ENCODE data around the gene IGSF9.

The IGSF9 gene

DNA sequence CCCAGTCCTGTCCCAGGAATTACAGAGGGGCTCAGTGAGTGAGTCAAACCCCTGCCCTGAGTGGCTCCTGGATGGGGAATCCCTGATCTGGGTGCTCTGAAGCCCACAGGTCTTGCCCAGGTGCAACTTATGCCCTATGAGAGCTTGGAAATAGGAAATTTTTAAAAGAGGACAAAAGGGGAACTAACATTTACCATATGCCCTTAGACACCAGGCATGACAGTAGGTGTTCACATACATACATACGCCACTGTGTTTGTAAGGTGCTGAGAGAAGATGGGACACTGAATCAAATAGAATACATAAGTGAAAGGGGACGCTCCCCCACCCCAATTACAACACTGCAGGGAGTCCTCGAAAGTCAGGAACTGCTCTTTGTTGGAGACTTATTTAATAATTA lies 46.9 kb downstream of the IGSF9 start:
- no peak for DNase-seq (ENCODE audit: low read depth, low spot score)

DNA sequence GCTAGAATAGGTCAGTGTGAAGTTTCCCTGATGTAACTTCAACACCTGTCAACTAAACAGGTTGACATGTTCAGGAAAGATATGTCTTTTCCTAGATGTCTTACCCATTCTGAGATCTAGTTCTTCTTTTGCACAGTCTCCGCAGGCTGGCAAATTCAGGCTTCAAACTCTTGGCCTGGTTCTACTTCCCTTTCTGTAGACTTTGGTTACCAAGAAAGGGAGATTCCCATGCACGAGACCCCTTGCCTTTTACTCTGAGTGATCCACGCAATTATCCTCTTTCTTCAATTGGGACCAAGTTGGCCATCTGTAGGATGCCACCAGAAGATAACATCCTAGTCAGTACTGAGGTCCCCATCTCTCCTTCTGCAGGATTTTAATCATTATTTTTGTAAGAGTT lies 47.5 kb downstream of the IGSF9 start:
- DNase-seq (ENCODE audit: low read depth, low spot score), result no peak

DNA sequence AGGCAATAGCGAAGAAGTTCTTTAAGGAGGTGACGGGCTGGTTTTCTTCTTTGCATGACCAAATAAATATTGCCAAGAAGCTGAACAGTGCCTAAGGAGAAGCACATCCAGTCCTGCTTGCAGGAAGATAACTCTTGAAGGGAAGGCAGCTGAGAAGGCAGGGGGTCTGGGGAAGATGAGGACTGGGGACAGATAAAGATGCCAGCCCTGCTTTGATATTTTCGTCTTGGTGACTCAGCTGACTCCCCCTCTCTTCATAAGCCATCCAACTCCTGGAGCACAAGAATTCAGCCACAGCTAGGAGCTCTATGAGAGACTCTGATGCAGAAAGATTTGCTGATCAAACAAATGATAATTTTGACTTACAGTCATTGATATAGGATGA lies 48.9 kb downstream of the IGSF9 start:
- no peak for DNase-seq (ENCODE audit: low read depth, low spot score)

DNA sequence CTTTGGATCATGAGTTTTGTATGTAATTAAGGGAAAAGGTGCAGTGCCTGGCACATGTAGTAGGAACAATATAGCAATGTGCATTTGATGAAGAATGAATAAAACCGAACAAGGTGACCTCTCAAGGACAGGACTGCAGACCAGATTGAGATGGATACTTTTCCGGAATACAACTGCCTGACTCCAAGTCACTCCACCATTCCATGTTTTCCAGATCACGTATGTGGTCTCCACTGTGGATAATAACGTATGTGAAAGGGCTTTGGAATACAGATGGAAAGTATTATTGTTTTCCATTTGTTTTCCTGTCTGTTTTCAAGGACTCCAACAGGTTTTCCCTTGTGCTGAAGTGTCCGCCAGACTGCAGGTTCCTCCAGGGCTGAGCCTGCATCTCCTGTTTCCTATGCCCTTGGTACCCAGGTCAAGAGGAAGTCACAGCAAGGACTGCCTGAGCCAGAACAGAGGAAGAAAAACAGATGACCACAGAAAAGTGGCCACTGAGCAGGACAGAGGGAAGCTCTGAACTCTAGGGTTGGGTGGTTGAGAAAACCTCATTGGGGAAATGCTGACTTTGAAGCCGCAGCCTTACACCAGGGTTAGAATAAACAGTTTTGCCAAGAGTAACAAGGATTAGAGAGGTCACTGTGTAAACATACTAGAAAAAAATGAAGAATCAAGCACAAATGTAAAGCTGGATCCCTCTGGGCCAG lies 49.4 kb downstream of the IGSF9 start:
- DNase-seq (ENCODE audit: low read depth, low spot score), result no peak

DNA sequence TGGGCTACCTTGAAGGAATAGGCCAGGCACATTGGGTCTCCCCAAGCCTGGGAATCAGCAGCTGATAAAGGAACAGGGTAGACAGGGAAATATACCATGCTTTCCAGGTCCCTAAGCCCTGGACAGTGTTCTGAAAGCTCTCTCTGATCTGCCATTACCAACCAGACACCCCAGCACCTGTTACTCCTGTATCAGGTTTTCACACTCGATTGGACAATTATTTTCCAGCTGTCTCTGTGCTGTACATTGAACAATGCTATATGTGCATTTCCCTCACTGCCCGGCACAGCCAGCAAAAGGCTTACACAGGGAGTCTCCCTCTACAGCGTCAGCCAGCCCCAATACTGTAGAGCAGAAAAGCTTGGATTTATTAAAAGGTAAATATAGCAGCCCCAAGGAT lies 50.1 kb downstream of the IGSF9 start:
- DNase-seq (ENCODE audit: low read depth, low spot score), result no peak

DNA sequence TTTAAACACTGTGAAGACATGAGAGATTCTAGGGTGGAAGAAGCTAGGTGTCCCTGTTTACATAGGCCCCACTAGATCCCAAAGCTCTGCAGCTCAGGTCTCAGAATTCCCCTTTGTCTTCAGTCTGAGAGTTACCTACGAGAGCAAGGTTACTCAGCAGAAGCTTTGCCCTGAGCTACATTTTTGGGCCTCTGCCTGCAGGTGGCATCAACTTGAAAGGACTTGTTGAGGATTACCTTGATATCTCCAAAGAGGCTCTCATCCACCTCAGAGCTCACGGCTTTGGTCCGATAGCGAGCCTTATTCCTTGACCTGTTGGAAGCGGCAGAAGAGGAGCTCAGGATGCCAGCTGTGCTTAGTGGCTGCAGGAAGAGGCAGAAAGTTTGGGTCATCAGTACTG lies 52.5 kb downstream of the IGSF9 start:
- DNase-seq (ENCODE audit: low read depth, low spot score), result no peak

DNA sequence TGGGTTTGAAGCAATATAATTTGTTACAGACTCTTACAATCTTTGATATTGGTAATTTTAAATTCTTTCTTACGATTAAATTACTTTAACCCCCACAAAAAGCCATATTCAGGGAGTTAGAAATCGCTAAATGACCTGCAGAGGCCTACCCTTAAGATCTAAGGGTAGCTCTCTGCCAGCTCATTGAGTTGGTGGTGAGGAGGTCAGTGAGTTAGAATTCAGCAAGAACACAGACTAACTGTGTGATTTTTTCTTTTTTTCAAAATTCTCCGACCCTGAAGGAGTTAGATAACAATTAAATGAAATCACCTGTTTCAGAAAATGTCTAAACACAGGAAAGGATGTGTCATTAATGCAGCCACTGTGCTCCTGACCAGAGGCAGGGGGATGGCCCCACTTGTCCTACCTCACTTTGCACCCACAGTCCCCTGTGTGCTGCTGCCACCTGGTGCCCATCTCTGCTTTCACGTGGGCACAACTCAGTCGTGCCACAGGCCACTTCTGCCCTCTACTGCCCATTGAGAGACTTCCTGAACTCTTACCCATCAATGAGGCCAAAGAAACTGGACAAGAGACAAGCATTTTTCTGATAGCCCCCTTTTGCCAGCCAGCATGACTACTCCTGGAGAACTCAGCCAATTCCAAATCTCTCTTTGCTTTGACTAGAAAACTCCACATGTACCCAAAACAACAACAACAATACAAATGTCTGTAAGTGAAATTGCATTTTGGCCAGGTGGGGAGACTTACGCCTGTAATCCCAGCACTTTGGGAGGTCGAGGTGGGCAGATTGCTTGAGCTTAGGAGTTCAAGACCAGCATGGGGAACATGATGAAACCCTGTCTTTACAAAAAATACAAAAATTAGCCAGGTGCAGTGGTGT lies 53.9 kb downstream of the IGSF9 start:
- DNase-seq (ENCODE audit: low read depth, low spot score), result peak; percentile 55

DNA sequence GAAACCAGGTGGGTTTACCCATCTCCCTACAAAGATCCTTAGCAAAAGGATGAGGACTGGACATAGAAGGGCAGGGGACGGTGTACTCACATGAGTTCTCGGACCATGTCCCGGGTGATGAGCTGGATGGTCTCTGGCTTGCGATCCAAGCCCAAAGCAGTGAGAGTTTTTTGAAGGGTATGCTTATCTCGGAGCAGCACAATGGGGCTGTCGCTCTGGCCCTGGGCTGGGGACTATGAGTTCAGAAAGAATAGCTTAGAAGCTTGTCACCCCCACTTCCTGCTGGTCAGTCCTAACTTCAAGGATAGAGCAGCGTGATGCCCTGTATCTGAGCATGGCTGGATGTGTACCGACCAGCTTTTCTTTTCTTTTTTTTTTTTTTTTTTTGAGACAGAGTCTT lies 55.0 kb downstream of the IGSF9 start:
- no peak for DNase-seq (ENCODE audit: low read depth, low spot score)

DNA sequence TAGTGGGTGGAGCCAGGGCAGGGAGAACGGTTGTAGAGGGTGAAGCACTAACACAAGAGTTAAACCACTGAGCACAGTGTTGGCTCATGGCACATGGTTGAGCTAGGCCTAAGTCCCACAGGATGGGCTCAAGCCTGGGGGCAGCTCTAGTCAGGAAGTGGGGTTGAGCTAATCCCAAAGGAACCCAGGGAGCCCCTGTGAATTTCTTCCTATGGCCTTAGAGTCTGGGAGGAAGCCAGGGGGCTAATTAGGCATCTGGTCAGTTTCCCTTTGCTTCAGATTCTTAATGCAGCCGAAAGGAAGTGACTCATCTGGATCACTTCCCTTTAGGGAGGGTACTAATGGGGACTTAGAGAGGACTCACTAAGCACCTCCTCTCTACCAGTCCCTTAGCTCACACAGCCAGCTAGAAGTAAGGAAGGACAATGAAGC lies 55.6 kb downstream of the IGSF9 start:
- DNase-seq (ENCODE audit: low read depth, low spot score), result no peak

DNA sequence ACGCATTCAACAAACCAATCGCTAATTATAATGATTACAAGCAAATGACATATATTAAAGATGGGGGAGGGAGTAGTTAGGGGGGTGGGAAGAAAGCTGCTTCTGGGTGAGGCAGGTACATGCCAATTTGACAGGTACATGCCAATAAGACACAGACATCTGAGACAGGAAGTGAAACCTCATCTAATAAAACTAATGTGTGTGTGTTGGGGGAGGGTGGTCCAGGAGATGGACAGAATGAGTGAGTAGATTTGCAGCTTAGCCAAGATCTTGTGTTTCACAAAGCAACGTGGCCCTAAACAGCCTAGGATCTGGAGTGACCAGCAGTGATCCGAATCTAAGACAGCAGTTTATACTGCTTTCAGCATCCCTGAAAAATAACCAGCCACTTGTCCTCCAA lies 56.2 kb downstream of the IGSF9 start:
- no peak for DNase-seq (ENCODE audit: low read depth, low spot score)

DNA sequence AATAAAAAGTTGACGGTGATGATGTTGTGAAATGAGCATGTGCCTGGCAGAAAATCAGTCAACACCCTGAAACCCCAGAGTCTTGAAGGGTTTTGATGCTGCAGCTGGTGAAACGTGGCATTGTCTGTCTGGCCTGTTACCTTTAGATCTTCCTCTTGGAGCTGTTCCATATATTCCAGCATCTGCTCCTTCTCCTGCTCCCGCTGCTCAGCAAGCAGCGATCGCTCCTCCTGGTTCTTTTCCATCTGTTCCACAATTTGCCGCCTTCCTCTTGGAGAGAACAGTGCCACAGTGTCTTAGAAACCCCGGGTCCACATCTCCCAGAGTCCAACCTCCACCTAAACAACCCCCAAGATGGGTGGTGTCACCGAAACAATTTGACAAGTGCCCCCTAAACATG lies 61.1 kb downstream of the IGSF9 start:
- DNase-seq (ENCODE audit: low read depth, low spot score), result no peak

DNA sequence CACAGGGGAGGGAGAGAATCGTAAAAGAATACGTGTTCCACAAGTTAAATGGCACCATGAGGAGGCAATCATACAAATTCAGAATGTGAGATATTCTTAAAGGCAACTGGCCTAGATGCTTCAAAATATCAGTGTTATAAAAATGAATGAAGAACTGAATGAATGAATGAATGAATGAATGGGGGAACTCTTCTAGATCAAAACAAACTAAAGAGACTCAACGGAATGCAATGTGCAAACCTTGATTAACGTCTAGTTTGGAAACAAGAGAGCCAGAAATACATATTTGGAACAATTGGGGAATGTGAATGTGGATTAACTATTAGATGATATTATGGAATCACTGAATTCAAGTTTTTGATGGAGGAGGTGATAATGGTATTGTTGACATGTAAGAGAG lies 62.3 kb downstream of the IGSF9 start:
- no peak for DNase-seq (ENCODE audit: low read depth, low spot score)

DNA sequence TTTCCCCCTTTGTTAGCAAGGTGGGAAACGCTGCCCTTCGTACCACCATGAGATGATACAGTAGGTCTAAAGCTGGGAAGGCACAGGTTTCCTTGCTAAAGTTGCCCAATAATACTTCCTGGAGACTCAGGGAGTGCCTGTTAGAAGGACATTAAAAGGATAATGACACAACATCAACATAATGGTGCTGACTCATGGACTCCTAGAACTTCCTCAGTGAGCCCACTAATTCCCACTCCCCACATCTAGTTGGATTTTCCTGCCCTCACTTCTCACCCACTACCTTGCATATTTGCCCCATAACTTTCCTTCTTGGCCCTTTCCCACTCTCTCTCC lies 62.9 kb downstream of the IGSF9 start:
- no peak for DNase-seq (ENCODE audit: low read depth, low spot score)

DNA sequence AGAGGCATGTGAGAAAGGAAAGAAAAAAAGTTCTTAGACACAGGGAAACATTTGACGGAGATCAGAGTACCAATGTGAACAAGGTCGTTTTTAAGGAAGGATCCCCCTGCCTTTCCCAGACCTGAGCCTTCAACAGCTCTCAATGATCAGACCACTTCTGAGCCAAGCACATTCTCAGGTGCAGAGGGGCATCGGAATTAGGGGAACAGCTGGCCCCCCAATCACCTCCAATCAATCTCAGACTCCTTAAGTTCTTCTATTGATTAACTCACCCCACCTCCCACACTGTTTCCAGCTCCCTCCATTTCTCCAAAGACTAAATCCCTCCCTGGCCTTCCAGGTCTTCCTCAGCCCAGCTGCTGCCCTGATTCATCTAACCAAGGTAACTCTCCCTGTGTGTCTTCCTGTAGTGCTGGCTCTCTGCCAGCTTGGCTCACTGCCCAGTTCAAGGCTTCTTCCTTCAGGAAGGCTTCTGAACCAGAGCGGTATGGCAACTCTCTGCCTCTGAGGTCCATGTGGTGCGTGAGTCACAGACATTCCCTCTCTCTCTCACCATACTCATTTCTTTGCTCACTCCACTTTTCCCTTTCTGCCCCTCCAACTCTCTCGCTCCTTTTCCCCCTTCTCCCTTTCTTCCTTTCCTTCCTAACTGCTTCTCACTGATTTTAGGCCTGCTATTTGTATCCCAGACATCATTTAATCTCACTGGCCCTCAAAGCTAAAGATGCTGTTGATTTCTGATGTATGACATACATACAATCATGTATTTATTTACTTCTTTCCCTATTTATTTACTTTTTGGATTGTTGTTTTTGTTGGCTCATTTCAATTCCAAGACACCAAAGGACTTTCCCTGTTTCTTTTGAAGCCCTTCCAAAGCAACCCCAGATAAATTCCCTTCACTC lies 63.5 kb downstream of the IGSF9 start:
- no peak for DNase-seq (ENCODE audit: low read depth, low spot score)

DNA sequence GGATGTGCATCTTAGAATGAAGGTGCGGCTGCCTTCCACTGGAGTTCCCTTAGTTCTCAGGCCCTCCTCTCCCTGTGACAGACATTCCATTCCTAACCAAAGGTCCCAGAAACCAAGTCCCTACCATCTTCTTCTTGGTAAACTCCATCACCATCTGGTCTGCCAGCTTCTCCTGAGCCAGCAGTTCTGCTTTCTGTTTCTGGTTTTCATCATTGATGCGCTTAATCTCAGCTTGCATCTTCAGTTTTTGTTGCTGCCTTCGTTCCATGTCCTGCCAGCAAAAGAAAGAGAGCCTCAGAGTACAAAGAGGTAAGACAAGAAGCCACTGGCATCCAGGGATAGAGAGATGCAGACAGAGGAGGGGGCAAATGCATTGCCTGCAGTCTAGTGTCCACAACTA lies 65.0 kb downstream of the IGSF9 start:
- DNase-seq (ENCODE audit: low read depth, low spot score), result no peak

DNA sequence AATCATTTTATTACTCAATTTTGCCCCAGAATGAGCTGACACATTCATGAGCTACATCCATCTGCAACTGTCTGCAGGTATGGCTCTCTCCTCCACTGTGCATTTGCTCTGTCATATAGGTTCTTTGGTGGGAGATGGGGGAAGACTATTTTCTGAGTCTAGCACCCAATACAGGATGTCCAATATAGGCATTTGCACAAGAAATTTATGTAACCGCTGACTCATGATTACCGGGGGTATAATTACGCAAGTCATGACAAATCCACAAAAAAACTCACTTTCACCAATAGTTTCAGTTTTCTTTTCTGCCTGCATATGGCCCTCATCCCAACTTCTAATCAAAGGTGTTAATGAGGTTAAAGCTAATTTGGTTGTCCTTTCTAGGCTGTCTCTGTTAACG lies 65.4 kb downstream of the IGSF9 start:
- DNase-seq (ENCODE audit: low read depth, low spot score), result no peak

DNA sequence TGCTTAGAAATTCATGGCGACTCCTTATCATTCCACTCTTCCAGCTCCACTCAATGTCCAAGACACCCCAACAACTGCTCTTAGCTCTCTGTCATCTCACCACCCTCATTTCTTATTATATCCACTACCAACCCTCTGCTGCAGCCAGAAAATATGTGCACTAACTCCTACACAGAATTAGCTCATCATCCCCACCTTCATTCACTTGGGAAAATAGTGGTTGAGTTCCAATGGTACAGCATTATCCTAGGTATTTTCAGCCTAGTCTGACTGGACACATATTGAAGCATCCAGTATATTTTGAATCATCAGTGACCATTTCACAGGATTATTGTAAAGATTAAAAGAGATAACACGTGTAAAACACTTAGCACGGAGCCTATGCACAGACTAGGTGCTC lies 66.3 kb downstream of the IGSF9 start:
- no peak for DNase-seq (ENCODE audit: low read depth, low spot score)

DNA sequence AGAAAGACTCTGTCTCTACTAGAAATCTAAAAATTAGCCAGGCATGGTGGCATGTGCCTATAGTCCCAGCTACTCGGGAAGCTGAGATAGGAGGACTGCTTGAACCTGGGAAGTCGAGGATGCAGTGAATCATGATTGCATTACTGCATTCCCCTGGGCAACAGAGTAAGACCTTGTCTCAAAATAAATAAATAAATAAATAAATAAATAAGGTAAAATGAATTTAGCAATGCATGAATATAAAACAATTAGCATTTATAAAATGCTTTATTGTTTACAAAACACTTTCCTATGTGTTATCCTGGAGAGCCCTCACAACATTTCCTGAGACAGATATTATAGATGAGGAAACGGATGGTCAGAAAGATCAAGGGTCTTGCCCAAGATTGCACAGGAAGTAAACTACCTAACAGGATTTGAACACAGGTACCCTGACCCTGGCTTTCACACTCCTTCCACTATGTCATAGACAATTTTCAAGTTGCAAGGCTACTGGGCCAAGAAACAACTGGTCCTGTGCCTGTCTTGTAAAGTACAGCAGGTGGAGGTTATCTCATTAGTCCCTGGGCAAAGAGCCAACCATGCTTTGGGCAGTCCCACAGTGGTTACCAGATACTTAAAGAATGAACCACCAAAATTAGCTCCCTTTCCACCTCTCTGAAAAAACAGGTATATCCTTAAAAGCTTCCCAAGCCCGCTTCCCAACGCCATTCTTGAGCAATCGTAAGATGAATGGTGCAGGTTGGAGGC lies 67.5 kb downstream of the IGSF9 start:
- no peak for DNase-seq (ENCODE audit: low read depth, low spot score)

All from activated naive CD8-positive, alpha-beta T cell treated with anti-CD3 and anti-CD28 coated beads, Interleukin-2, amount 50 U/mL, for 16 hours (primary cell).